Endometrial microvascular endothelial cells (primary cell): ENCODE measurements around the gene EPHX1. TPM values are rescaled to one million over a fixed set of nuclear protein-coding genes. Genes with fewer than 3 reads are reported as not detected.
"Not testable (repeated sequence)": the region's sequence is repeated elsewhere in the genome, so short reads cannot be mapped to it uniquely, and the experiment has no call there.

Source experiments
- in situ Hi-C: cut with HindIII; loops from 2 replicates; pipeline ENCODE4 v1.10.0; 2017; ENCODE audit warnings: low sequenced_read_pairs, low pct_unique_long_range_greater_than_20kb; ENCODE audit errors: inconsistent ontology term
- total RNA-seq: library from RNA; depleted of rRNA; stranded (reverse); fragments of >200 nt; gene quantifications from one replicate; pipeline ENCODE4 v1.2.3, GENCODE V29; 2015; ENCODE audit errors: inconsistent ontology term

EPHX1 gene
- 85.3 TPM for total RNA-seq

- in situ Hi-C loops = no loop called here
Observed at GRCh38 chr1:225809842-225810578, at the start of gene EPHX1. Gene EPHX1 (plus strand): TSS chr1:225810124. CDS start chr1:225828730, 18,606 bp downstream.

- in situ Hi-C loops = no loop called here
Observed at GRCh38 chr1:225760531-225760930, 49.4 kb upstream of the EPHX1 start.

- in situ Hi-C loops = not testable (repeated sequence)
Observed at GRCh38 chr1:225761395-225761794, 48.5 kb upstream of the EPHX1 start.

GRCh38 chr1:225762002-225762441, 47.9 kb upstream of the EPHX1 start:
- in situ Hi-C loops = no loop called here

- in situ Hi-C loops = no loop called here
Observed at GRCh38 chr1:225762444-225762843, 47.5 kb upstream of the EPHX1 start.

GRCh38 chr1:225763716-225764548, 46.0 kb upstream of the EPHX1 start:
- in situ Hi-C loops = no loop called here

- in situ Hi-C loops = no loop called here
Observed at GRCh38 chr1:225765982-225766674, 43.8 kb upstream of the EPHX1 start.

GRCh38 chr1:225766967-225767633, 42.8 kb upstream of the EPHX1 start:
- in situ Hi-C loops = no loop called here

- in situ Hi-C loops = no loop called here
Observed at GRCh38 chr1:225767634-225768540, 42.0 kb upstream of the EPHX1 start.

GRCh38 chr1:225768662-225769426, 41.1 kb upstream of the EPHX1 start:
- in situ Hi-C loops = no loop called here

GRCh38 chr1:225769687-225770086, 40.2 kb upstream of the EPHX1 start:
- in situ Hi-C loops = loop anchor here (10.0 kb wide), 1 partner anchor 215 kb away; no protein-coding TSS in a partner anchor

- in situ Hi-C loops = loop anchor here (10.0 kb wide), 1 partner anchor 216 kb away; no protein-coding TSS in a partner anchor
Observed at GRCh38 chr1:225770561-225771248, 39.2 kb upstream of the EPHX1 start.

- in situ Hi-C loops = loop anchor here (10.0 kb wide), 1 partner anchor 217 kb away; no protein-coding TSS in a partner anchor
Observed at GRCh38 chr1:225771661-225772322, 38.1 kb upstream of the EPHX1 start.

- in situ Hi-C loops = loop anchor here (10.0 kb wide), 1 partner anchor 218 kb away; no protein-coding TSS in a partner anchor
Observed at GRCh38 chr1:225772323-225772768, 37.6 kb upstream of the EPHX1 start.

GRCh38 chr1:225772848-225773247, 37.1 kb upstream of the EPHX1 start:
- in situ Hi-C loops = loop anchor here (10.0 kb wide), 1 partner anchor 218 kb away; no protein-coding TSS in a partner anchor
